ENCODE results near the gene C1QL1.

Gene C1QL1

DNA sequence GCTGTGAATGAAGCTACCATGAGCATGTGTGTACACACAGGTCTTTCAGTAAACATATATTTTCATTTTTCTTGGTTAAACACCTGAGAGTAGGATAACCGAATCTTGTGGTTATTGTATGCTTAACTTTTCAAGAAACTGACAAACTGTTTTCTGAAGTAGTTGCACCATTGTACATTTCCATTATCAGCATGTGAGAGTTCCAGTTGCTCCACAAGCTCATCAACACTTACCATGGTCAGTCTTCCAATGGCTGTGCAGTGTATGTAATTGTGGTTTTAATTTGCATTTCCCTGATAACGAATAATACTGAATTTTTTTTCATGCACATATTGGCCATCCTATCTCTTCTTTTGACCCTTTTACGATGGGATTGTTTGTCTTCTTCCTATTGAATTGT, 31.3 kb upstream of the C1QL1 start:
- H2AFZ ChIP-seq (ENCODE audit: low read length), result no peak overlapping the region
- TF ChIP-seq, protein P1, sequence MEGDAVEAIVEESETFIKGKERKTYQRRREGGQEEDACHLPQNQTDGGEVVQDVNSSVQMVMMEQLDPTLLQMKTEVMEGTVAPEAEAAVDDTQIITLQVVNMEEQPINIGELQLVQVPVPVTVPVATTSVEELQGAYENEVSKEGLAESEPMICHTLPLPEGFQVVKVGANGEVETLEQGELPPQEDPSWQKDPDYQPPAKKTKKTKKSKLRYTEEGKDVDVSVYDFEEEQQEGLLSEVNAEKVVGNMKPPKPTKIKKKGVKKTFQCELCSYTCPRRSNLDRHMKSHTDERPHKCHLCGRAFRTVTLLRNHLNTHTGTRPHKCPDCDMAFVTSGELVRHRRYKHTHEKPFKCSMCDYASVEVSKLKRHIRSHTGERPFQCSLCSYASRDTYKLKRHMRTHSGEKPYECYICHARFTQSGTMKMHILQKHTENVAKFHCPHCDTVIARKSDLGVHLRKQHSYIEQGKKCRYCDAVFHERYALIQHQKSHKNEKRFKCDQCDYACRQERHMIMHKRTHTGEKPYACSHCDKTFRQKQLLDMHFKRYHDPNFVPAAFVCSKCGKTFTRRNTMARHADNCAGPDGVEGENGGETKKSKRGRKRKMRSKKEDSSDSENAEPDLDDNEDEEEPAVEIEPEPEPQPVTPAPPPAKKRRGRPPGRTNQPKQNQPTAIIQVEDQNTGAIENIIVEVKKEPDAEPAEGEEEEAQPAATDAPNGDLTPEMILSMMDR (IDR thresholded peaks at IDR 0.05; ENCODE audit: low read length), result no peak
- TF ChIP-seq EZH2phosphoT487 (IDR thresholded peaks at IDR 0.05; ENCODE audit: low read length) (no peak), EZH2 (optimal IDR thresholded peaks at IDR 0.05; ENCODE audit: low read depth, low read length) (no peak)
- no peaks in the 10 kb centered on the region for H4K20me1 ChIP-seq (ENCODE audit: insufficient read depth, low read length)
- no peaks in the 10 kb centered on the region for H3K79me2 ChIP-seq (ENCODE audit: low read length)
- no peak overlapping the region for H3K4me2 ChIP-seq (ENCODE audit: low read depth, low read length)
- no peaks in the 10 kb centered on the region for H3K9me2 ChIP-seq (replicated peaks; ENCODE audit: insufficient read depth, low read length)
- H3K36me3 ChIP-seq (replicated peaks; ENCODE audit: insufficient read depth, low read length), result no peaks in the 10 kb centered on the region
- no peak for DNase-seq
- H3K27ac ChIP-seq (ENCODE audit: low read length), result no peak overlapping the region
- no peaks in the 10 kb centered on the region for H3K4me1 ChIP-seq (ENCODE audit: low read length)
- no peaks in the 10 kb centered on the region for H3K27me3 ChIP-seq (replicated peaks; ENCODE audit: insufficient read depth, low read length)
- H3K9ac ChIP-seq (ENCODE audit: low read length), result no peak overlapping the region
- H3K9me3 ChIP-seq (replicated peaks; ENCODE audit: insufficient read depth, low read length), result no peaks in the 10 kb centered on the region
- H3K4me3 ChIP-seq (ENCODE audit: low read length), result no peak overlapping the region
- H3F3A ChIP-seq (ENCODE audit: insufficient read depth, low read length), result no peaks in the 10 kb centered on the region

DNA sequence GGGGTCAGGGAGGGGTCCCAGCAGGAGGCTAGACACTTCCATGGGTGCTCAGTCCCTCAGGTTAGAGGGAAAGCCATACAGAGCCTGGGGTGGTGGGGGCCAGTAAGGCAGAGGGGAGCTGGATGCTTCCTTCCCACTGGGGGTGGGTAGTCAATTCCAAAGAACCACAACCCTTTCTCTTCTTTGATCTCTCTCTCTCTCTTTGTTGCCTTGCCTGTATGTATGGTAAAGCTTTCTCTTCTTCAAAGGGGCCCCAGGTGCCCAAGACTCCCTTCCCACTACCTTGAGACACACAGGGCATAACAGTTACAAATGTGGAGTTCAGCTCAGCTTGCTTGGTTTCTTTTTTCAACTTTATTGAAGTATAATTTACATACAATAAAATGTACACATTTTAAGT, 30.5 kb upstream of the C1QL1 start:
- H3K4me3 ChIP-seq (ENCODE audit: low read length), result no peak overlapping the region
- no peaks in the 10 kb centered on the region for H4K20me1 ChIP-seq (ENCODE audit: insufficient read depth, low read length)
- no peak for DNase-seq
- H3K9me3 ChIP-seq (replicated peaks; ENCODE audit: insufficient read depth, low read length), result no peaks in the 10 kb centered on the region
- no peak overlapping the region for H2AFZ ChIP-seq (ENCODE audit: low read length)
- H3K9ac ChIP-seq (ENCODE audit: low read length), result no peak overlapping the region
- no peaks in the 10 kb centered on the region for H3K9me2 ChIP-seq (replicated peaks; ENCODE audit: insufficient read depth, low read length)
- TF ChIP-seq, protein P1 (IDR thresholded peaks at IDR 0.05; ENCODE audit: low read length), result no peak
- TF ChIP-seq EZH2phosphoT487 (IDR thresholded peaks at IDR 0.05; ENCODE audit: low read length), result no peak
- no peak for TF ChIP-seq EZH2 (optimal IDR thresholded peaks at IDR 0.05; ENCODE audit: low read depth, low read length)
- no peaks in the 10 kb centered on the region for H3K27me3 ChIP-seq (replicated peaks; ENCODE audit: insufficient read depth, low read length)
- H3K4me2 ChIP-seq (ENCODE audit: low read depth, low read length), result no peak overlapping the region
- H3K36me3 ChIP-seq (replicated peaks; ENCODE audit: insufficient read depth, low read length), result no peaks in the 10 kb centered on the region
- H3K4me1 ChIP-seq (ENCODE audit: low read length), result no peaks in the 10 kb centered on the region
- H3K27ac ChIP-seq (ENCODE audit: low read length), result no peak overlapping the region
- no peaks in the 10 kb centered on the region for H3F3A ChIP-seq (ENCODE audit: insufficient read depth, low read length)
- no peaks in the 10 kb centered on the region for H3K79me2 ChIP-seq (ENCODE audit: low read length)

DNA sequence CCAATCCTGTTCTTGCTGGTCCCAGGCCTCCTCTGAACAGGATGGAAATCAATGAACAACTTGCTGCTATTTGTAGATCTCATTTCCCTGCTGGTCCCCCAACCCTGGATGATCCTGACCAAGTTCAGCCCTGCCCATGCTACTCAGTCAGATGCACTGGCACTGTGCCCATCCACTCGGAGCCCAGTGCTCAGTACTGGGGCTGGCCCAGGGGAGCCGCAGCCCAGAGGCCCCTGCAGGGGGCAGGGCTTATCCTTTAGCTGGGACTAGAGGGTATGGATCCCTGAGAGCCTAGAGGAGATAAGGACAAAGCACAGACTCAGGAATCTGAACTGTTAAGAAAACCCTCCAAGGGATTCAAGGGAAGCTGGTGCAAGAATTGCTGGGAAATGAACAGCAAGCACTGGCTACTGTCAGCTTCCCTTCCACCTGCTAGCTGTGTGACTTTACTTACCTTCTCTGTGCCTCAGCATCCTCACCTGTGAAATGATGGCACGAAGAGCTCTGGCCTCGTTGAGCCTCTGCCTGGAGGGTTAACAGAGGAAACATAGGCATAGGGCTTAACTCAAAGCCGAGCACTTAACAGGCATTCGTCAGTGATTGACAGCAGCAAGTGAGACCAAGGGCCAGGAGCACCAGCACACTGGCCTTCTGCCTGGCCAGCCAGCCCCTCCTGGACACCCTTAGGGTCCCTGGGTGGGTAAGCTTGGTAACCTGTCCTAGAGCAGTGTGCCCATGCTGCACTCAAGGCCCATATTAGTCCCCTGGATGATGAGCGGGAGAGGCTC, 29.8 kb upstream of the C1QL1 start:
- no peaks in the 10 kb centered on the region for H3K9me2 ChIP-seq (replicated peaks; ENCODE audit: insufficient read depth, low read length)
- no peak overlapping the region for H3K27ac ChIP-seq (ENCODE audit: low read length)
- H4K20me1 ChIP-seq (ENCODE audit: insufficient read depth, low read length), result no peaks in the 10 kb centered on the region
- no peak overlapping the region for H3K9ac ChIP-seq (ENCODE audit: low read length)
- no peak overlapping the region for H3K4me2 ChIP-seq (ENCODE audit: low read depth, low read length)
- H3K4me3 ChIP-seq (ENCODE audit: low read length), result no peak overlapping the region
- H3K79me2 ChIP-seq (ENCODE audit: low read length), result no peaks in the 10 kb centered on the region
- no peak for DNase-seq
- no peaks in the 10 kb centered on the region for H3K4me1 ChIP-seq (ENCODE audit: low read length)
- H3K27me3 ChIP-seq (replicated peaks; ENCODE audit: insufficient read depth, low read length), result no peaks in the 10 kb centered on the region
- no peak for TF ChIP-seq EZH2 (optimal IDR thresholded peaks at IDR 0.05; ENCODE audit: low read depth, low read length)
- no peaks in the 10 kb centered on the region for H3K9me3 ChIP-seq (replicated peaks; ENCODE audit: insufficient read depth, low read length)
- H3F3A ChIP-seq (ENCODE audit: insufficient read depth, low read length), result no peaks in the 10 kb centered on the region
- no peak overlapping the region for H2AFZ ChIP-seq (ENCODE audit: low read length)
- H3K36me3 ChIP-seq (replicated peaks; ENCODE audit: insufficient read depth, low read length), result no peaks in the 10 kb centered on the region

DNA sequence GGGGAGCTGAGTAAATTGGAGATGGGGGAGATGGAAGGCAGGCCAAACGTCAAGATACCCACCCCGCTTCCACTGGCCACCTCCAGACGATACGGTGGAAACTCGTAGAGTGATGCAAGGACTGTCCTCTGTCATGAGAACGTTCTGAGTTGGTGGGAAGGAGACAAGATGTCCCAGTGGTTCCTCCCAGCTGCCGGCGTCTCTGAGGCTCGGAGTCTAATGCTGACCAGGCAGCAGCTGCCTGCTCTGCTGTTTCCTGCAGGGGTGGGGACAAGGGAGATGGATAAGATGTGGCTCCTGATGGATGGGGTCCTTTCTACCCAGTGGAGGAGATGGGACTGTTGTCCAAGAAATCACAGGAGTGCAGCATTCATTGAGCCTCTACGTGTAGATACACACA, 28.2 kb upstream of the C1QL1 start:
- H3F3A ChIP-seq (ENCODE audit: insufficient read depth, low read length), result no peaks in the 10 kb centered on the region
- no peaks in the 10 kb centered on the region for H3K9me2 ChIP-seq (replicated peaks; ENCODE audit: insufficient read depth, low read length)
- H3K79me2 ChIP-seq (ENCODE audit: low read length), result no peaks in the 10 kb centered on the region
- H4K20me1 ChIP-seq (ENCODE audit: insufficient read depth, low read length), result no peaks in the 10 kb centered on the region
- no peak overlapping the region for H3K27ac ChIP-seq (ENCODE audit: low read length)
- no peak overlapping the region for H2AFZ ChIP-seq (ENCODE audit: low read length)
- no peak overlapping the region for H3K9ac ChIP-seq (ENCODE audit: low read length)
- no peaks in the 10 kb centered on the region for H3K4me1 ChIP-seq (ENCODE audit: low read length)
- no peak overlapping the region for H3K4me2 ChIP-seq (ENCODE audit: low read depth, low read length)
- H3K36me3 ChIP-seq (replicated peaks; ENCODE audit: insufficient read depth, low read length), result no peaks in the 10 kb centered on the region
- no peak overlapping the region for H3K4me3 ChIP-seq (ENCODE audit: low read length)
- H3K9me3 ChIP-seq (replicated peaks; ENCODE audit: insufficient read depth, low read length), result no peaks in the 10 kb centered on the region
- peaks cover 6% of the 10 kb centered on the region; the same call in 1 of the 2 replicates for H3K27me3 ChIP-seq (replicated peaks; ENCODE audit: insufficient read depth, low read length)
- no peak for DNase-seq
- no peak for TF ChIP-seq EZH2 (optimal IDR thresholded peaks at IDR 0.05; ENCODE audit: low read depth, low read length)
- TF ChIP-seq EZH2phosphoT487 (IDR thresholded peaks at IDR 0.05; ENCODE audit: low read length), result no peak
- TF ChIP-seq, protein P1 (IDR thresholded peaks at IDR 0.05; ENCODE audit: low read length), result no peak
